HepG2 (cell line): Measurements from ENCODE around the gene CAMK1. TPM values are rescaled to one million over a fixed set of nuclear protein-coding genes. Genes with fewer than 3 reads are reported as not detected.
A peak's percentile ranks its signal among the peaks of the same experiment; 100 is the strongest.

Source experiments
- CC2D1A ChIP-seq: sonication (generic); formaldehyde crosslinking; IDR thresholded peaks from 2 replicates; pipeline ENCODE4 v1.8.1; 2023; ENCODE audit warnings: mild to moderate bottlenecking, missing genetic modification reagents
- CREBL2 ChIP-seq: sonication (generic); formaldehyde crosslinking; IDR thresholded peaks from 2 replicates; pipeline ENCODE4 v1.8.1; 2023; ENCODE audit warnings: missing genetic modification reagents, mild to moderate bottlenecking, borderline replicate concordance
- DR1 ChIP-seq: sonication (generic); formaldehyde crosslinking; IDR thresholded peaks from 2 replicates; pipeline ENCODE4 v1.8.0; 2021; ENCODE audit warnings: mild to moderate bottlenecking, missing genetic modification reagents, inconsistent platforms
- GATAD1 ChIP-seq: IDR thresholded peaks from 2 replicates; pipeline ENCODE4 v1.6.1; 2016; ENCODE audit warnings: missing genetic modification reagents, missing compliant biosample characterization
- GLMP ChIP-seq: sonication (generic); formaldehyde crosslinking; IDR thresholded peaks from 2 replicates; pipeline ENCODE4 v1.9.0; 2021; ENCODE audit warnings: missing genetic modification reagents, mild to moderate bottlenecking, borderline replicate concordance
- POLR2AphosphoS5 ChIP-seq: IDR thresholded peaks from 2 replicates; pipeline ENCODE4 v1.6.1; 2012; ENCODE audit warnings: low read depth, low read length
- SMARCE1 ChIP-seq: fragments of 450-650 bp; IDR thresholded peaks from 2 replicates; pipeline ENCODE4 v1.6.1; 2017; ENCODE audit warnings: borderline replicate concordance
- TOE1 ChIP-seq: sonication (generic); formaldehyde crosslinking; IDR thresholded peaks from 2 replicates; pipeline ENCODE4 v1.4.0; 2020; ENCODE audit warnings: mild to moderate bottlenecking, missing genetic modification reagents
- YEATS4 ChIP-seq: sonication (generic); formaldehyde crosslinking; IDR thresholded peaks from 2 replicates; pipeline ENCODE4 v1.4.0; 2020; ENCODE audit warnings: missing genetic modification reagents, borderline replicate concordance
- ZFP36 ChIP-seq: fragments of 150-350 bp; IDR thresholded peaks from 2 replicates; pipeline ENCODE4 v1.6.1; 2018; ENCODE audit warnings: borderline replicate concordance, low read length, low read depth; ENCODE audit not compliant: partially characterized antibody
- ZNF142 ChIP-seq: sonication (generic); formaldehyde crosslinking; IDR thresholded peaks from 2 replicates; pipeline ENCODE4 v1.4.0; 2020; ENCODE audit warnings: missing genetic modification reagents
- ZNF30 ChIP-seq: sonication (generic); formaldehyde crosslinking; IDR thresholded peaks from 2 replicates; pipeline ENCODE4 v1.5.0; 2020; ENCODE audit warnings: mild to moderate bottlenecking, missing genetic modification reagents
- ZNF460 ChIP-seq: sonication (generic); formaldehyde crosslinking; IDR thresholded peaks from 2 replicates; pipeline ENCODE4 v1.5.1; 2020; ENCODE audit warnings: missing genetic modification reagents, mild to moderate bottlenecking, borderline replicate concordance
- ZXDC ChIP-seq: sonication (generic); formaldehyde crosslinking; IDR thresholded peaks from 2 replicates; pipeline ENCODE4 v1.5.0; 2020; ENCODE audit warnings: mild to moderate bottlenecking, missing genetic modification reagents
- polyA plus RNA-seq, 8 experiments: library from polyadenylated mRNA; depleted of rRNA in 3 of 8; stranded (reverse) in 7 of 8; unstranded in 1 of 8; fragments of >200 nt; fragmentation: Illumina TruSeq in 4 of 8; extraction: Trizol in 4 of 8; gene quantifications; 2 replicates each; pipeline versions ENCODE4 v1.2.1 to v1.2.3, GENCODE V29; 2011 to 2016; ENCODE audit warnings: low read depth in 4 of 8, missing spikeins in 1 of 8, mixed read lengths in 1 of 8; ENCODE audit not compliant: insufficient read depth in 1 of 8
- total RNA-seq, 5 experiments: library from RNA; depleted of rRNA; stranded (reverse); fragments of >200 nt; fragmentation: Illumina TruSeq; extraction: Trizol; gene quantifications; 2 replicates each; pipeline ENCODE4 v1.2.3, GENCODE V29; 2016; ENCODE audit warnings: low read depth in 1 of 5

Gene CAMK1
- total and polyA plus RNA-seq, 2 of the 13 experiments (the other 11 are each of a cell fraction or from before 2014, with no cell fraction given): 26.4 to 53.3 TPM

- TF ChIP-seq ZXDC (CRISPR knock-in tag): no peak
- TF ChIP-seq ZFP36: no peak
- peak; percentile 85 for TF ChIP-seq ZNF30 (CRISPR knock-in tag)
- TF ChIP-seq DR1: peak; percentile 32
- peak; percentile 63 for TF ChIP-seq POLR2AphosphoS5
- no peak for TF ChIP-seq CC2D1A
- TF ChIP-seq ZNF460 (CRISPR knock-in tag): no peak
- TF ChIP-seq GATAD1 (CRISPR knock-in tag): peak; percentile 96
- 0 out of 2 replicates have a peak, but pooled peaks have one; percentile 45 for TF ChIP-seq ZNF142
- TF ChIP-seq SMARCE1: no peak
- no peak for TF ChIP-seq GLMP
- peak; percentile 69; the same call in 1 of the 2 replicates for TF ChIP-seq CREBL2 (CRISPR knock-in tag)
- TF ChIP-seq YEATS4 (CRISPR knock-in tag): peak; percentile 75
- peak; percentile 51; the same call in 1 of the 2 replicates for TF ChIP-seq TOE1
Observed at GRCh38 chr3:9731206-9732079, 38.3 kb downstream of the CAMK1 start, which contains the start of gene BRPF1 (continued).
